Esophagus squamous epithelium (tissue), 5 donors: ENCODE data around the gene TFAP2B. TPM values are rescaled to one million over a fixed set of nuclear protein-coding genes. Genes with fewer than 3 reads are reported as not detected.

Experiments used
- DNase-seq: peaks from one replicate; lab custom pipeline; 2025; lab: John Stamatoyannopoulos, UW
- H3K27ac ChIP-seq, 4 donors: fragments of 200-600 bp; sonication (generic); one replicate each; pipeline ENCODE4 v1.5.1; 2016 to 2019; ENCODE audit warnings: mild to moderate bottlenecking in 1 of 4
- H3K27me3 ChIP-seq, 4 donors: fragments of 200-600 bp; sonication (generic); 1 replicate in 3 of 4; 2 replicates in 1 of 4; pipeline versions ENCODE4 v1.5.1 to v1.6.0; 2017 to 2021; ENCODE audit warnings: antibody characterized with exemption in 1 of 4
- H3K36me3 ChIP-seq, 3 donors: fragments of 200-600 bp; sonication (generic); one replicate each; pipeline ENCODE4 v1.5.1; 2016 to 2019
- H3K4me1 ChIP-seq, 3 donors: fragments of 200-600 bp; sonication (generic); one replicate each; pipeline ENCODE4 v1.5.1; 2017 to 2019
- H3K4me3 ChIP-seq, 4 donors: fragments of 200-600 bp; sonication (generic); 1 replicate in 3 of 4; 2 replicates in 1 of 4; pipeline ENCODE4 v1.5.1; 2016 to 2019; ENCODE audit warnings: mild to moderate bottlenecking in 2 of 4, moderate library complexity in 1 of 4
- H3K9me3 ChIP-seq, 3 donors: fragments of 200-600 bp; sonication (generic); one replicate each; pipeline ENCODE4 v1.5.1; 2016 to 2019
- CTCF ChIP-seq, 6 experiments: fragments of 450-650 bp in 4 of 6; fragments of 200-600 bp in 2 of 6; sonication (generic) in 2 of 6; IDR thresholded peaks; one replicate each; pipeline ENCODE4 v1.5.1; 2016 to 2019; ENCODE audit warnings: antibody characterized with exemption in 6 of 6, mild to moderate bottlenecking in 4 of 6, moderate library complexity in 4 of 6
- POLR2A ChIP-seq, 4 donors: fragments of 450-650 bp; IDR thresholded peaks; one replicate each; pipeline ENCODE4 v1.6.1; 2017; ENCODE audit warnings: antibody characterized with exemption in 4 of 4, mild to moderate bottlenecking in 4 of 4, moderate library complexity in 3 of 4
- WGBS, 2 donors: methylation state at CpG; one replicate each; pipeline ENCODE4 v1.1.5; 2018; 5-methylcytosine and 5-hydroxymethylcytosine counted together
- intact Hi-C: fragments of 100-400 bp; cut with DNase I; formaldehyde crosslinking; loops from one replicate; pipeline ENCODE4 v1.15.0; 2022
- total RNA-seq, 4 donors: library from RNA; depleted of rRNA; stranded (reverse); fragments of >200 nt; gene quantifications; one replicate each; pipeline ENCODE4 v1.1.0, GENCODE V29; 2016
- donor health status: DM: yes; HTN: yes; CAD: no.

The TFAP2B gene
- total RNA-seq, 4 donors from 2014 or later: 0.35 to 4.4 (median 1.8) TPM

DNA sequence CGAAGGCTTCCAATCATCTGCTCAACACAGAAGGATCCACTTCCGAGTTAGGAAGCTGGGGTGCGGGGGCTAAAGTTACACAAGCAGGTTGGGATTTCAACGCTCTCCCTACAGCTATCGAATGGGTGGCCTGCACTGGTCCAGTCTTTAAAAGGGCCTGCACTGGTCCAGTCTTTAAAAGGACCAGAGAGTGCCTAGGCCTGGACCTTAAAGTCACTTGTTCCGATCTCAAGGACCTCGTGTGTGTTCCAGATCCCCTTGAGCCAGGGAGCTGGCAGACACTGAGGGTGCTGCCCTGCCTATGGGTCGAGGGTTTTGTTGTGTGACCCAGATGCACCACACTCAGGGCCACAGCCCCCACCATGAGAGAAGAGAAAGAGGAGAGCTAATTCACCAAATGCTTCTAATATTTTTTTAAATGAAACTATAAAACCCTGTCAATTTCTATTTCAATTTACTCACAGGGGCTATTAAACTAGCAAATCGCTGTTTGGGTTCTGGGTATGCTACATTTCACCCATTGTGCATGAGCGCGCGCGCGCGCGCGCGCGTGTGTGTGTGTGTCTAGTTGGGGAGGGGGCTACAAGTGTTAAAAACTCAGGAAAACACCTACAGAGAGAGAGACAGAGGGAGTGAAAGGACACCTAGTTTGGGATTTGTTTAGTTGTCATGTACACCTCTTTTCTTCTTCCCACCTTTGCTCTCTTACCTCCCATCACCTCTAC is 7.5 kb downstream of the TFAP2B start:
- no peaks in the 10 kb centered on the region for H3K9me3 ChIP-seq
- H3K27me3 ChIP-seq: peaks cover 0 to 91% (median 8%) of the 10 kb centered on the region in 4 donors
- peaks cover 0 to 79% (median 0%) of the 10 kb centered on the region in 3 donors for H3K4me1 ChIP-seq
- H3K36me3 ChIP-seq: no peaks in the 10 kb centered on the region
- TF ChIP-seq POLR2A (IDR thresholded peaks at IDR 0.05): no peak
- TF ChIP-seq CTCF (IDR thresholded peaks at IDR 0.05): no peak
- peak overlapping the region in 2 of 4 donors; percentile 21 to 30 for H3K4me3 ChIP-seq
- peak overlapping the region in 3 of 4 donors; percentile 50 to 96 (median 68) for H3K27ac ChIP-seq
- WGBS, 2 donors: 28 to 43% methylated on average over 14 to 16 of the region's 19 CpGs
- intact Hi-C loops: no loop called here
- no peak for DNase-seq

GRCh38 chr6:50826803-50827202 is 8.1 kb downstream of the TFAP2B start:
- Histone ChIP-seq H3K9me3 (no peaks in the 10 kb centered on the region), H3K4me1 (peaks cover 0 to 73% (median 0%) of the 10 kb centered on the region in 3 donors), H3K36me3 (no peaks in the 10 kb centered on the region), H3K27me3 (peaks cover 0 to 91% (median 8%) of the 10 kb centered on the region in 4 donors), H3K4me3 (peak overlapping the region in 2 of 4 donors; percentile 6 to 30), H3K27ac (peak overlapping the region in 2 of 4 donors; percentile 68 to 96)
- 17 to 32% methylated on average over 15 of the region's 15 CpGs for WGBS, 2 donors
- intact Hi-C loops: no loop called here
- TF ChIP-seq CTCF (IDR thresholded peaks at IDR 0.05) (no peak), POLR2A (IDR thresholded peaks at IDR 0.05) (no peak)
- DNase-seq: no peak

DNA sequence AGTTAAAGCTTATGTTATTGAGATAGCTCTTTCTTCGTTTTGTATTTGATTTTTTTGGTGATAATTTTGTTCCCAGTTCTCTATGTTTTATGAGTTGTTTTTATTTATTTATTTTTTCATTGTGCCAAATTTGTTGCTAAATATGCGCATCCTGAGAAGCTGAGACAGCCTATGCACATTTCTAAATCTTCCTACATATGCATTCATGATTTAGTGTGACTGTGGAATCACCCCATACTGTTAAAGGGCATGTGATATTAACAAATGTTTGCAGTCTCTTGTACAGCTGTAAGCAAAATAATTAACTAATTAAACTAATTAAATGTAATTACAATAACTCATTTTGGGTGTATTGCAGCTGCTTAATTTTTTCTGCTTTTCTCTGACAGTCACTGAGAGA is 10.4 kb downstream of the TFAP2B start:
- Histone ChIP-seq H3K4me1 (peaks cover 0 to 50% (median 0%) of the 10 kb centered on the region in 3 donors), H3K36me3 (no peaks in the 10 kb centered on the region), H3K9me3 (no peaks in the 10 kb centered on the region), H3K4me3 (no peak overlapping the region), H3K27me3 (peaks cover 0 to 83% (median 5%) of the 10 kb centered on the region in 4 donors), H3K27ac (peak overlapping the region in 1 of 4 donors; percentile 37)
- intact Hi-C loops: no loop called here
- 59 to 61% methylated on average over 2 of the region's 2 CpGs for WGBS, 2 donors
- no peak for DNase-seq
- TF ChIP-seq POLR2A (IDR thresholded peaks at IDR 0.05) (no peak), CTCF (IDR thresholded peaks at IDR 0.05) (no peak)

- 2 to 24% methylated on average over 3 of the region's 3 CpGs for WGBS, 2 donors
These were observed 11.3 kb downstream of the TFAP2B start for GRCh38 chr6:50829898-50830444.

More at GRCh38 chr6:50829898-50830444, 11.3 kb downstream of the TFAP2B start:
- DNase-seq: no peak
- Histone ChIP-seq H3K36me3 (no peaks in the 10 kb centered on the region), H3K4me1 (peaks cover 0 to 41% (median 0%) of the 10 kb centered on the region in 3 donors), H3K27me3 (peaks cover 0 to 82% (median 5%) of the 10 kb centered on the region in 4 donors), H3K9me3 (no peaks in the 10 kb centered on the region), H3K27ac (peak overlapping the region in 1 of 4 donors; percentile 37), H3K4me3 (no peak overlapping the region)
- TF ChIP-seq POLR2A (IDR thresholded peaks at IDR 0.05): no peak
- TF ChIP-seq CTCF (IDR thresholded peaks at IDR 0.05): no peak
- intact Hi-C loops: no loop called here
